ENCODE results near the gene MEN1.

- TF ChIP-seq EZH2phosphoT487 (IDR thresholded peaks at IDR 0.05; ENCODE audit: insufficient read depth, low read depth), result no peak
- TF ChIP-seq EZH2 (IDR thresholded peaks at IDR 0.05; ENCODE audit: insufficient read depth, poor library complexity, severe bottlenecking), result no peak
Measured at GRCh38 chr11:64772303-64773018, 37.9 kb downstream of the MEN1 start.
